ENCODE results near the gene CHD1. TPM values are rescaled to one million over a fixed set of nuclear protein-coding genes. Genes with fewer than 3 reads are reported as not detected.
"Not testable (repeated sequence)": the region's sequence is repeated elsewhere in the genome, so short reads cannot be mapped to it uniquely, and the experiment has no call there.

Gene CHD1
- total RNA-seq, 2 donors from 2014 or later = 64.8 to 68.0 TPM

GRCh38 chr5:98955888-98956287, 27.1 kb upstream of the CHD1 start:
- not testable (repeated sequence) for H3K27ac Mint-ChIP-seq; H3K4me1 Mint-ChIP-seq (ENCODE audit: low read depth in 2 of 2); H3K36me3 Mint-ChIP-seq; H3K4me3 Mint-ChIP-seq; H3K27me3 Mint-ChIP-seq; ATAC-seq; DNase-seq (ENCODE audit: low spot score); H3K9me3 Mint-ChIP-seq

GRCh38 chr5:98955471-98955870, 26.7 kb upstream of the CHD1 start:
- H3K36me3 Mint-ChIP-seq; H3K9me3 Mint-ChIP-seq; H3K27me3 Mint-ChIP-seq; H3K4me1 Mint-ChIP-seq (ENCODE audit: low read depth in 2 of 2); H3K4me3 Mint-ChIP-seq; ATAC-seq; H3K27ac Mint-ChIP-seq; DNase-seq (ENCODE audit: low spot score): not testable (repeated sequence)

- Mint-ChIP-seq H3K27me3 (no peaks in the 10 kb centered on the region), H3K4me3 (no peak overlapping the region), H3K27ac (no peak overlapping the region), H3K9me3 (no peaks in the 10 kb centered on the region), H3K36me3 (no peaks in the 10 kb centered on the region), H3K4me1 (ENCODE audit: low read depth in 2 of 2) (no peaks in the 10 kb centered on the region)
- DNase-seq (ENCODE audit: low spot score) (no peak), ATAC-seq (no peak)
These were observed 25.7 kb upstream of the CHD1 start for GRCh38 chr5:98954392-98955028.

DNA sequence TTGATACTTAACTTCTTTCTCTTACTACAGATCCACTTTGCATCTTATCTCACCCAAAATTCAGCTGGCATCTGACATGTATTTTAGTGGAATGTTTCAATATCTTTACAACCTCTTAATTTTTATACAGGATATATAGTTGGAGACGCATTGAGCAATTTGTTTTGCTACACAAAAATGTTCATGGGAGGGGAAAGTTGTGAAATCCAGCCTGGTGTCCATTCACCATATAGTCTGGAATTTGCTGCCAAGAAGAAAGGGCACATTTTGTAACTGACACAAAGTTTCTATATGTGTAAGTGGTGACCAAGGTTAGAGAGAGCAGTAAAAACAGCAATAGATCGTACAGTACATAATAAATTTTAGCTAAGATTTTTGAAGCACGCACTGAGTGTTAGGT, 14.0 kb upstream of the CHD1 start:
- DNase-seq (ENCODE audit: low spot score) = no peak
- no peak overlapping the region for H3K27ac Mint-ChIP-seq
- H3K27me3 Mint-ChIP-seq = no peaks in the 10 kb centered on the region
- H3K4me3 Mint-ChIP-seq = no peak overlapping the region
- no peaks in the 10 kb centered on the region for H3K9me3 Mint-ChIP-seq
- no peak for ATAC-seq
- H3K4me1 Mint-ChIP-seq (ENCODE audit: low read depth in 2 of 2) = peaks cover 3 to 12% of the 10 kb centered on the region in 2 donors
- H3K36me3 Mint-ChIP-seq = no peaks in the 10 kb centered on the region

DNA sequence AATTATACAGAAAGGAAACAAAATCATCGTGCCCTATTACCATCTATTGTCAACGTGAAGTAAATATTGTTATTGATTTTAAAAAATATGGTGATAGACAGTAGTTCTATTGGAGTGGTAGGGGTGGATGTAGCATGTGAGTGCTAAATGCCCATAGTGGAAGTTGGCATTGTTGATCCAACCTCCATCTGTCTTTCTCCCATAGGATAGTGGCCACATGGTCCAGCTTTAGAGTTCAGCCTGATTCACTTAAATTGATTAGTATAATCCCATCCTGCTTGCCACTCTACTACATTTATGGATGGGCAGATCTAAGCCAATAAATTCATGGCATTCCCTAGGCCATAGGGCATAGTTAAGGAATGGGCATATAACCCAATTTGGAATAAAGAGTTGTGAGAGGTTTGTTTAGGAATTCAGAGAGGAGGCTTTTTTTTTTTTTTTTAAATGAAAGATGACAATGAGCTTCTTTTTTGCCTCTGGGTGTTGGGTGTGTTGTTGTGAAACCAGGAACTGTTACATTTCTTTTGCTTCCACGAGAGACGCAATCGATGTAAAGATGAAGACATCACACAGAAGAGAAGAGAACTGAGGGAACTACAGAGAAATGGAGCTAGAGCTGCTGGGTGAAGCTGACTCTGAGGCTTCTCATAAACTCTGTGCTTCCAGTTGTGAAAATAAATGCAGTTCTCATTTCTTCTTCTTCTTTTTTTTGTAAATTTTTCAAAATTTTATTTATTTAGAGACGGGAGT, 12.5 kb upstream of the CHD1 start:
- Mint-ChIP-seq H3K4me1 (ENCODE audit: low read depth in 2 of 2) (peaks cover 3 to 12% of the 10 kb centered on the region in 2 donors), H3K4me3 (no peak overlapping the region), H3K36me3 (no peaks in the 10 kb centered on the region)

GRCh38 chr5:98940581-98940980, 11.8 kb upstream of the CHD1 start:
- Mint-ChIP-seq H3K9me3 (no peaks in the 10 kb centered on the region), H3K4me1 (ENCODE audit: low read depth in 2 of 2) (peaks cover 1 to 12% of the 10 kb centered on the region in 2 donors), H3K27ac (peak overlapping the region in 1 of 2 donors; percentile 34), H3K36me3 (no peaks in the 10 kb centered on the region), H3K27me3 (no peaks in the 10 kb centered on the region), H3K4me3 (no peak overlapping the region)
- ATAC-seq (no peak), DNase-seq (ENCODE audit: low spot score) (no peak)

More for the DNA sequence above, 12.5 kb upstream of the CHD1 start:
- Mint-ChIP-seq H3K9me3 (no peaks in the 10 kb centered on the region), H3K27ac (peak overlapping the region in 1 of 2 donors; percentile 34), H3K27me3 (no peaks in the 10 kb centered on the region)
- ATAC-seq (no peak), DNase-seq (ENCODE audit: low spot score) (no peak)

- Mint-ChIP-seq H3K36me3 (peaks cover 5% of the 10 kb centered on the region), H3K4me1 (ENCODE audit: low read depth in 2 of 2) (peaks cover 13 to 22% of the 10 kb centered on the region in 2 donors), H3K4me3 (no peak overlapping the region), H3K27ac (no peak overlapping the region), H3K27me3 (no peaks in the 10 kb centered on the region), H3K9me3 (peaks cover 5% of the 10 kb centered on the region)
- ATAC-seq (no peak), DNase-seq (ENCODE audit: low spot score) (no peak)
These were observed 9.7 kb upstream of the CHD1 start for GRCh38 chr5:98938464-98938863.

GRCh38 chr5:98936948-98937715, 8.3 kb upstream of the CHD1 start:
- Mint-ChIP-seq H3K27me3 (no peaks in the 10 kb centered on the region), H3K4me1 (ENCODE audit: low read depth in 2 of 2) (peaks cover 24 to 29% of the 10 kb centered on the region in 2 donors), H3K9me3 (peaks cover 7% of the 10 kb centered on the region), H3K27ac (no peak overlapping the region), H3K36me3 (peaks cover 5% of the 10 kb centered on the region), H3K4me3 (no peak overlapping the region)
- ATAC-seq (no peak), DNase-seq (ENCODE audit: low spot score) (no peak)

DNA sequence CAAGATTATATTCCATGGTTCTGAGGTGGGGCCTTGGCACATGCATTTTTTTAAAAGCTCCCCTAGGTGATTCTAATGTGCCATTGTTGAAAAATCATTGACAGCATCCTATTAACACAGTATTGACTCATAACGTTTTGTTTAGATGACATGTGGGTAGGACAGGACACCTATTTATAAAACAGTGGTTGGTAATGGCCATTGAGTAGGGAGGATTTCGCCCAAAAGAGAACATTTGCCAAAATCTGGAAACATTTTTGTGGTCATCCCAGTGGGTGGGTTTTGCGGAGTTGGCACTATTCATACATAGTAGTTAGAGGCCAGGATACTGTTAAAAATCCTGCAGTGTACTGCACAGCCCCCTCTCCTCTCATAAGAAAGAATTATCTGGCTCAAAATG, 6.4 kb upstream of the CHD1 start:
- H3K36me3 Mint-ChIP-seq = peaks cover 5% of the 10 kb centered on the region
- DNase-seq (ENCODE audit: low spot score) (no peak), ATAC-seq (no peak)
- H3K27ac Mint-ChIP-seq = peak overlapping the region in 1 of 2 donors; percentile 98
- H3K9me3 Mint-ChIP-seq = peaks cover 7% of the 10 kb centered on the region
- H3K27me3 Mint-ChIP-seq = no peaks in the 10 kb centered on the region
- H3K4me1 Mint-ChIP-seq (ENCODE audit: low read depth in 2 of 2) = peaks cover 25 to 27% of the 10 kb centered on the region in 2 donors
- H3K4me3 Mint-ChIP-seq = no peak overlapping the region

- ATAC-seq (no peak), DNase-seq (ENCODE audit: low spot score) (no peak)
- no peak overlapping the region for H3K4me3 Mint-ChIP-seq
- H3K9me3 Mint-ChIP-seq = peaks cover 7% of the 10 kb centered on the region
- H3K27ac Mint-ChIP-seq = peak overlapping the region; percentile 98
- H3K27me3 Mint-ChIP-seq = no peaks in the 10 kb centered on the region
- H3K4me1 Mint-ChIP-seq (ENCODE audit: low read depth in 2 of 2) = peaks cover 25 to 33% of the 10 kb centered on the region in 2 donors
- peaks cover 5% of the 10 kb centered on the region for H3K36me3 Mint-ChIP-seq
These were observed 5.7 kb upstream of the CHD1 start for GRCh38 chr5:98934546-98934945.

GRCh38 chr5:98933445-98934072, 4.8 kb upstream of the CHD1 start:
- H3K9me3 Mint-ChIP-seq = peaks cover 7% of the 10 kb centered on the region
- ATAC-seq = no peak
- H3K27me3 Mint-ChIP-seq = no peaks in the 10 kb centered on the region
- peak overlapping the region; percentile 71 for H3K4me3 Mint-ChIP-seq
- peaks cover 23 to 33% of the 10 kb centered on the region in 2 donors for H3K4me1 Mint-ChIP-seq (ENCODE audit: low read depth in 2 of 2)
- H3K27ac Mint-ChIP-seq = peak overlapping the region; percentile 98
- peaks cover 5% of the 10 kb centered on the region for H3K36me3 Mint-ChIP-seq
- no peak for DNase-seq (ENCODE audit: low spot score)

- peaks cover 7% of the 10 kb centered on the region for H3K9me3 Mint-ChIP-seq
- ATAC-seq (no peak), DNase-seq (ENCODE audit: low spot score) (no peak)
- H3K27me3 Mint-ChIP-seq = no peaks in the 10 kb centered on the region
- peak overlapping the region; percentile 88 for H3K4me3 Mint-ChIP-seq
- peaks cover 34 to 46% of the 10 kb centered on the region in 2 donors for H3K4me1 Mint-ChIP-seq (ENCODE audit: low read depth in 2 of 2)
- peak overlapping the region; percentile 96 to 98 for H3K27ac Mint-ChIP-seq
- H3K36me3 Mint-ChIP-seq = peaks cover 12% of the 10 kb centered on the region
These were observed 2.4 kb upstream of the CHD1 start for GRCh38 chr5:98930972-98931762.

DNA sequence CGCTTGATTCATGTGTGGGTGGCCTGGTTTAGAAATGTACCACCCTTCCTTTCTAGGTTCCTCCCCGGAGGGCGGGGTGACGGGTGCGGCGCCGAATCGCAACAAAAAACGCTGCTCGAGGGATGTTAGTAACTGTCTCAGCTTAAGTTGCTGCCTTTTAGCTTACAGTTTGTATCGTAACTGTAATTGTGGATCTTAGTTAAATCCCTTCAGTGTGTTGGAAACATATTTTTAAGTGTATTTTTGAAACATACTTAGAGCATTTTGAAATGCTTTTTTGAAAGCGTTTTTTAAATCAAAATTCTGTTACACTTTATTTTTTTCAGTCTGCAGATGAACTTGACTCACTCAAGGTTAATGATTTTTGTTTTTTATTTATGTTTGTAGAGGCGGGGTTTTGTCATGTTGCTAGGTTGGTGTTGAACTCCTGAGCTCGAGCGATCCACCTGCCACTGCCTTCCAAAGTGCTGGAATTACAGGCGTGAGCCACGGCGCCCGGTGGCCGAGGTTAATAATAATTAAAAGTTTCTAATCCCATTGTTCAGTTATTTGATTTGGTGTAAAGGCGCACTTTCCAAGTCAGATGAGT, 997 bp upstream of the CHD1 start:
- H3K4me3 Mint-ChIP-seq = peak overlapping the region; percentile 88
- peaks cover 34 to 54% of the 10 kb centered on the region in 2 donors for H3K4me1 Mint-ChIP-seq (ENCODE audit: low read depth in 2 of 2)
- no peak for ATAC-seq
- H3K27me3 Mint-ChIP-seq = no peaks in the 10 kb centered on the region
- peaks cover 7% of the 10 kb centered on the region for H3K9me3 Mint-ChIP-seq
- peaks cover 12% of the 10 kb centered on the region for H3K36me3 Mint-ChIP-seq
- H3K27ac Mint-ChIP-seq = peak overlapping the region; percentile 96 to 98
- no peak for DNase-seq (ENCODE audit: low spot score)
